HG02981 (cell line): ENCODE data around the gene DAG1.
"Not testable (repeated sequence)": the region's sequence is repeated elsewhere in the genome, so short reads cannot be mapped to it uniquely, and the experiment has no call there.

Source experiments
- ATAC-seq: cut with Tn5 transposase; IDR thresholded peaks from one replicate; pipeline ENCODE4 v1.9.1; 2021; ENCODE audit warnings: mild to moderate bottlenecking, moderate library complexity; ENCODE audit not compliant: unreplicated experiment

The DAG1 gene

DNA sequence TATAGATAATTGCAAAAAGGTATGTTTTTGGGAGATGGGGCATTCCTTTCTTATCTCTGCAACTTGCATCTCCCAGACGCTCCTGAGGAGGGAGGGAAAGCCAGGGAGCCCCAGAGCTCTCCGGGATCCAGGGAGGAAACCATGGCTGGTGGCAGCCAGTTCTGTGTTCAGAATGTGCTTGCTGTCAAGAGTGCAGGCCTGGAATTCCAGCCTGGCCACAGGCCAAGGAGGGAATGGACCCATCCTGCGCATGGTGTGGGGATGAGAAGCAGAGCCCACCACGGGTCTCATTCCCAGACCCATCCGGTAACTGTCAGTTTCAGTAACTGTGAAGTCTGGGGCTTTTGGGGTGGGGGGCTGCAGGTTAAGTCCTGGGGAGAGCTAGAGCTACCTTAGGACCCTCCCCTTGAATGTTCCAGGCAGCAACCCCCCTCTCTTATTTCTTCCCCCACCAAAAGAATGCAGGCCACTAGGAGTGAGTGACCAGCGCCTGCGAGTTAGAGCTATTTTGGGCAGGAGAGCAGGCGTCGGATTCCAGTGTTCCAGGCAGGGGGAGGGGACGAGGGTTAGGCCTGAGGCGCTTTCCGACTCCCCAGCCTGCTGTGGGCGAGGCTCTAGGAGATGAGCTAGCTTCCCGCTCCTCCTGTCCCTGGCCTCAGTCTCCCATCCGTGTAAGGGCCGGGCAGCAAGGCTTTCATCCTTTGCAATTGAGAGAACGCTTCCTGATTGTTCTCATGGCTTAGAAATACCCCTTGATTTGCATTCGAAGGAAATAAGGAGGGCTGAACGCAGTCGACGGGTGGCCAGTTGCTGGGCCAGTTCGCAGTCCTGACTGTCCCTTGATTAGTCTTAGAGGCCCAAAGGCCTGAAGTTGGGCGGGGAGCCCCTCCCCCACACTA lies 781 bp upstream of the DAG1 start:
- ATAC-seq: no peak

GRCh38 chr3:49470714-49471420 lies 800 bp downstream of the DAG1 start:
- peak; percentile 15 for ATAC-seq

GRCh38 chr3:49471856-49472495 lies 1.9 kb downstream of the DAG1 start:
- ATAC-seq: no peak

DNA sequence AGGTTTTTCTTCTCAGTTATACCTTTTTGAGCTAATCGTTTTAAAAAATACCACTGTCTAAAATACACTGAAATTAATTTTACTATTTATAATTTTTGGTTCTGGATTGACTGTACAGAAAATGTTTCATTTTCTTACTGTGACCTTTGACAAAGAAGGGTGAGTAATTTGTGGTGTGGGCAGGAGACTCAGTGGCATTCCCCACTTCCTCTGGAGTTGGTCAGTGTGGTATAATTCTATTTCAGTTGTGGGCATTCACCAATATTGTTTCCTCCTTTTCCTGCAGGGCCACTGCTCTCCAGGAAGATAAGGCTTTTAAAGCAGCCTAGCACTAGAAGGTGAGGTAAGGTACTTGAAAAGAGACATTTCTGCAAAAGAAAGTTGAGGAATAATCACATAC lies 6.5 kb downstream of the DAG1 start:
- no peak for ATAC-seq

- ATAC-seq: no peak
Observed at GRCh38 chr3:49482766-49483165, 12.7 kb downstream of the DAG1 start.

DNA sequence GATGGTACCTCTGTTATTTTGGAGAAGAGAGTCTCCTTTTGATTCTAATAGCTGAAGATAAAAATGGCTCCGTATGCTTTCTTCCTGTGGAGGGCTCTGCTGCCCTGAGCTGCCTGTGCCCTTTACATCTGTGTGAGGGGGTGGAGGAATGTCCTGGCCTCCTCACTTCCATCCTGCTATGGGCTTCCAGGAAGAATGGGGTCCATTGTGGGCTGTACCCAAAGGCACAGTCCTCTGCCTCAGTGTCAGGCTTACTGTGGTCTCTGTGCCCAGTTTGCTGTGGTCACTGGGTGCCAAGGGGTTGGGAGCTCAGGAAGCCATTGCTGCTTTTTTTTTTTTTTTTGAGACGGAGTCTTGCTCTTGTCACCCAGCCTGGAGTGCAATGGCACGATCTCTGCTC lies 14.4 kb downstream of the DAG1 start:
- no peak for ATAC-seq

DNA sequence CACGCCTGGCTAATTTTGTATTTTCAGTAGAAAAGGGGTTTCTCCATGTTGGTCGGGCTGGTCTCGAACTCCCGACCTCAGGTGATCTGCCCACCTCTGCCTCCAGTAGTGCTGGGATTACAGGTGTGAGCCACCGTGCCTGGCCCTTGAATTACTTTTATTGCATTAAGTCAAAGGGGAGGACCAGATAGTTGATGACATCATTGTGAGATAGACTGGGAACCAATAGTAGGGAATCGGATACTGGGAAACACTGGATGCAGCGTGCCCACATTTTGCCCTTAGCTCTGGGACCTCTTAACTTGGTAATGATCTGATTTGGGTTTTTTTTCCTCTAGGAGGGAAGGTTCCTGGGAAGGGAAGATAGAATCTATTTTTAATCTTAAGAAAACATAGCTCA lies 19.2 kb downstream of the DAG1 start:
- ATAC-seq: no peak

DNA sequence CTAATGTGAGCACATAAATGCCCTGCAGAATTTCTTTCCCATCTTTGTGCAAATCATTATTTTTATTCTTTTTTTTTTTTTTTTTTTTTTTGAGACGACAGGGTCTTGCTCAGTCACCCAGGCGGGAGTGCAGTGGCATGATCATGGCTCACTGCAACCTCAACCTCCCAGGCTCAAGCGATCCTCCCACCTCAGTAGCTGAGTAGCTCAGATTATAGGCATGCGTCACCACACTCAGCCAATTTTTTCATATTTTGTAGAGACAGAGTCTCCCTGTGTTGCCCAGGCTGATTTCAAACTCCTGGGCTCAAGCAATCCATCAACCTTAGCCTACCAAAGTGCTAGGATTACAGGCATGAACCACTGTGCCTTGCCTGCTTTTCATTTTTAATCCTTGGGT lies 22.9 kb downstream of the DAG1 start:
- no peak for ATAC-seq

GRCh38 chr3:49493901-49494300 lies 23.8 kb downstream of the DAG1 start:
- no peak for ATAC-seq

DNA sequence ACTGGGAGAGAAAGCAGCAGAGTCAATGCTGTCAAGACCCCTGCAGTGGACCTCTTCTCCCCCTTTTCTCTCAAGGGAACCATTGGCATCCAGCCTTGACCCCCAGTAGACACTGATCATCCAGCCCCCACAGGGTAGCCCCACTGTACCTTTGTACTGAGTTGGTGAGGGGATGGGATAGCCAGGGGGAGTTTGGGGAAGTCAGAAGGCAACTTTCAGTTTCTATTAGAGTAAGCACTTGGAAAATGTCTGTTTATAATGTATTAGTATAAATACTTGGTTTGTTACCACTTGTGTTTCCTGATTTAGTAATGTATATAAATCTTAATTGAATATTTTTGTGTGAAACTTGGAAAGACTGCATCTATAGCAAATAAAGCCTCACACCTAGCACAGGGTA lies 25.0 kb downstream of the DAG1 start:
- ATAC-seq: no peak

DNA sequence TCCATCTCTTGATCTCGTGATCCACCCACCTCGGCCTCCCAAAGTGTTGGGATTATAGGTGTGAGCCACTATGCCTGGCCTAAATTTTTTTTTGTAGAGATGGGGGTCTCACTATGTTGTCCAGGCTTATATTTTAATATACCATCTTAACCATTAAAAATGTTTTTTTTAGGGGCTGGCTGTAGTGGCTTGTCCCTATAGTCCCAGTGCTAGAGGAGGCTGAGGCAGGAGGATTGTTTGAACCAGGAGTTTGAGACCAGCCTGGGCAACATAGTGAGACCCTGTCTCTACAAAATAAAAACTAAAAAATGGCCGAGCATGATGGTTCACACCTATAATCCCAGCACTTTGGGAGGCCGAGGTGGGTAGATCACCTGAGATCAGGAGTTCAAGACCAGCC lies 26.8 kb downstream of the DAG1 start:
- not testable (repeated sequence) for ATAC-seq

- ATAC-seq: no peak
Observed at GRCh38 chr3:49497606-49498005, 27.5 kb downstream of the DAG1 start.

DNA sequence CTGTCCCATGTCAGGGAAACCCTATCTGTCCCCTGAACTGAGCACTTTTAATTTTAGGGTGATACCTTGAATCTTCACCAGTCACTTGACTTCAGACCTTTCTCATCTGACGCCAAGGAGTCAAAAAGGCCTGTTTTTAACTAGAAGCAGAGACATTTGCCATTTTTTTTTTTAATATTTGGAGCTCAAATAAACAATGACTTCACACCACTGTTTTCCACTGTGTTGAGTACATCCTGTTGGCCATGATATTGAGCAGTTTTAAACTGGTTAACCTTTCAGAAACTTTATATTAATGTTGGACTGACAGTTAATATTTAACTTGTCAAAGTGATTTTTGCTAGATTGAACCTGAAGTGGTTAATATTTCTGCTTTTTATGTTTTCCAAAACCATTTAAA lies 28.2 kb downstream of the DAG1 start:
- ATAC-seq: no peak

DNA sequence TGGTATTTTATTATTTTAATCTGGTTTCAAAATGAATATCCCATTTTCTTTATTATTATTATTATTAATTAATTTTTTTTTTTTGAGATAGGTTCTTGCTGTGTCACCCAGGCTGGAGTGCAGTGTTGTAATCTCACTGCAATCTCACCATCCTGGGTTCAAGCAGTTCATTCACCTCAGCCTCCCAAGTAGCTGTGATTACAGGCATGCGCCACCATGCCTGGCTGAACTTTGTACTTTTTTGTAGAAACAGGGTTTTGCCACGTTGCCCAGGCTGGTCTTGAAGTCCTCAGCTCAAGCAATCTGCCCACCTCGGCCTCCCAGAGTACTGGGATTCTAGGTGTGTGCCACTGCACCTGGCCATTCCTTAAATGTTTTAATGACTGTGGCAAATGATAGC lies 28.6 kb downstream of the DAG1 start:
- ATAC-seq: no peak

GRCh38 chr3:49500205-49500731 lies 30.2 kb downstream of the DAG1 start:
- ATAC-seq: no peak

- no peak for ATAC-seq
Observed at GRCh38 chr3:49500732-49501609, 30.9 kb downstream of the DAG1 start.

GRCh38 chr3:49501842-49502241 lies 31.8 kb downstream of the DAG1 start:
- ATAC-seq: no peak

DNA sequence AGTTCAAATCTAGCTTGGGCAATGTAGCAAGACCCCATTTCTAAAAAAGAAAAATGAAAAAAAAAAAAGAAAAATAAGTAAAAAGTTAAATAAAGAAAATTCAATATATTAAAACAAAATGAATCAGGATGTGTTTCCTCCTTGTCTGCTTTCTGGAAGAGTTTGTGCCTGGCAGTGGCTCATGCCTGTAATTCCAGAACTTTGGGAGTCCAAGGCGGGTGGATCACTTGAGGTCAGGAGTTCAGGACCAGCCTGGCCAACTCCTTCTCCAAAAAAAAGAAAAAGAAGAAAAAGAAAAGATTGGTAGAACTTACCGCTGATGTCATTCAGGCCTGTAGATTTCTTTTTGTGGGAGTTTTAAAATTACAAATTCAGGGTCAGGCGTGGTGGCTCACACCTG lies 36.8 kb downstream of the DAG1 start:
- ATAC-seq: no peak

- no peak for ATAC-seq
Observed at GRCh38 chr3:49509028-49509561, 39.0 kb downstream of the DAG1 start.

DNA sequence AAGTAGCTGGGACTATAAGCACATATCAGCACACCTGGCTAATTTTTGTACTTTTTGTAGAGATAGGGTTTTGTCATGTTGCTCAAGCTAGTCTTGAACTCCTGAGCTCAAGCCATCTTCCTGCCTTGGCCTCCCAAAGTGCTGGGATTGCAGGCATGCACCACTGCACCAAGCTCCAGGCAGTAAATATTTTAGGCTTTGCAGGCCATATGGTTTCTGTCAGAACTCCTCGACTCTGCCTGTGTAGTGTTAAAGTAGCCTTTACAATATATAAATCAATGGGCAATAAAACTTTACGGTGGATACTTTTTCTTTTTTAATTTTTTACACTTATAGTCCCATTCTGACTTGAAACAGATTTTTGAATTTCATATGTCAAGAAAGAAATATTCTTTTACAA lies 41.6 kb downstream of the DAG1 start:
- ATAC-seq: no peak
